ENCODE measurements around the gene MAST3.

Gene MAST3

GRCh38 chr19:18128044-18128443, 30.5 kb downstream of the MAST3 start:
- Histone ChIP-seq H3K9ac (ENCODE audit: low read length) (no peak overlapping the region), H3K4me1 (ENCODE audit: control insufficient read depth, low read depth, low read length) (no peaks in the 10 kb centered on the region), H3K9me3 (ENCODE audit: control insufficient read depth, low read depth, low read length) (no peaks in the 10 kb centered on the region), H3K27ac (ENCODE audit: low read length) (no peak overlapping the region), H3K36me3 (ENCODE audit: control insufficient read depth, low read depth, low read length) (peaks cover 12% of the 10 kb centered on the region), H3K27me3 (ENCODE audit: control insufficient read depth, insufficient read depth, low read length) (no peaks in the 10 kb centered on the region), H3K4me3 (ENCODE audit: low read length) (no peak overlapping the region)

- Histone ChIP-seq H3K36me3 (ENCODE audit: control insufficient read depth, low read depth, low read length) (peaks cover 13% of the 10 kb centered on the region), H3K9ac (ENCODE audit: low read length) (no peak overlapping the region), H3K4me1 (ENCODE audit: control insufficient read depth, low read depth, low read length) (no peaks in the 10 kb centered on the region), H3K4me3 (ENCODE audit: low read length) (no peak overlapping the region), H3K9me3 (ENCODE audit: control insufficient read depth, low read depth, low read length) (no peaks in the 10 kb centered on the region), H3K27ac (ENCODE audit: low read length) (no peak overlapping the region), H3K27me3 (ENCODE audit: control insufficient read depth, insufficient read depth, low read length) (no peaks in the 10 kb centered on the region)
These were observed 31.2 kb downstream of the MAST3 start for GRCh38 chr19:18128805-18129204.

GRCh38 chr19:18130523-18131242, 33.1 kb downstream of the MAST3 start:
- no peaks in the 10 kb centered on the region for H3K9me3 ChIP-seq (ENCODE audit: control insufficient read depth, low read depth, low read length)
- H3K4me1 ChIP-seq (ENCODE audit: control insufficient read depth, low read depth, low read length): no peaks in the 10 kb centered on the region
- peaks cover 11% of the 10 kb centered on the region for H3K36me3 ChIP-seq (ENCODE audit: control insufficient read depth, low read depth, low read length)
- no peak overlapping the region for H3K4me3 ChIP-seq (ENCODE audit: low read length)
- no peak overlapping the region for H3K9ac ChIP-seq (ENCODE audit: low read length)
- H3K27me3 ChIP-seq (ENCODE audit: control insufficient read depth, insufficient read depth, low read length): no peaks in the 10 kb centered on the region
- no peak overlapping the region for H3K27ac ChIP-seq (ENCODE audit: low read length)

GRCh38 chr19:18131841-18132596, 34.4 kb downstream of the MAST3 start:
- H3K27ac ChIP-seq (ENCODE audit: low read length): no peak overlapping the region
- no peaks in the 10 kb centered on the region for H3K4me1 ChIP-seq (ENCODE audit: control insufficient read depth, low read depth, low read length)
- H3K9me3 ChIP-seq (ENCODE audit: control insufficient read depth, low read depth, low read length): no peaks in the 10 kb centered on the region
- H3K36me3 ChIP-seq (ENCODE audit: control insufficient read depth, low read depth, low read length): peaks cover 11% of the 10 kb centered on the region
- H3K27me3 ChIP-seq (ENCODE audit: control insufficient read depth, insufficient read depth, low read length): no peaks in the 10 kb centered on the region
- no peak overlapping the region for H3K9ac ChIP-seq (ENCODE audit: low read length)
- no peak overlapping the region for H3K4me3 ChIP-seq (ENCODE audit: low read length)

- Histone ChIP-seq H3K27me3 (ENCODE audit: control insufficient read depth, insufficient read depth, low read length) (no peaks in the 10 kb centered on the region), H3K27ac (ENCODE audit: low read length) (no peak overlapping the region), H3K4me1 (ENCODE audit: control insufficient read depth, low read depth, low read length) (no peaks in the 10 kb centered on the region), H3K9ac (ENCODE audit: low read length) (no peak overlapping the region), H3K4me3 (ENCODE audit: low read length) (no peak overlapping the region), H3K36me3 (ENCODE audit: control insufficient read depth, low read depth, low read length) (peaks cover 3% of the 10 kb centered on the region), H3K9me3 (ENCODE audit: control insufficient read depth, low read depth, low read length) (no peaks in the 10 kb centered on the region)
These were observed 38.4 kb downstream of the MAST3 start for GRCh38 chr19:18135712-18136584.

- Histone ChIP-seq H3K27ac (ENCODE audit: low read length) (no peak overlapping the region), H3K4me3 (ENCODE audit: low read length) (no peak overlapping the region), H3K9me3 (ENCODE audit: control insufficient read depth, low read depth, low read length) (no peaks in the 10 kb centered on the region), H3K9ac (ENCODE audit: low read length) (no peak overlapping the region), H3K27me3 (ENCODE audit: control insufficient read depth, insufficient read depth, low read length) (no peaks in the 10 kb centered on the region), H3K36me3 (ENCODE audit: control insufficient read depth, low read depth, low read length) (peaks cover 7% of the 10 kb centered on the region), H3K4me1 (ENCODE audit: control insufficient read depth, low read depth, low read length) (no peaks in the 10 kb centered on the region)
These were observed 39.7 kb downstream of the MAST3 start for GRCh38 chr19:18137242-18137641.

- Histone ChIP-seq H3K4me3 (ENCODE audit: low read length) (no peak overlapping the region), H3K27ac (ENCODE audit: low read length) (no peak overlapping the region), H3K36me3 (ENCODE audit: control insufficient read depth, low read depth, low read length) (peaks cover 7% of the 10 kb centered on the region), H3K9ac (ENCODE audit: low read length) (no peak overlapping the region), H3K27me3 (ENCODE audit: control insufficient read depth, insufficient read depth, low read length) (no peaks in the 10 kb centered on the region), H3K9me3 (ENCODE audit: control insufficient read depth, low read depth, low read length) (no peaks in the 10 kb centered on the region), H3K4me1 (ENCODE audit: control insufficient read depth, low read depth, low read length) (no peaks in the 10 kb centered on the region)
These were observed 40.2 kb downstream of the MAST3 start for GRCh38 chr19:18137657-18138339.

GRCh38 chr19:18140473-18140872, 42.9 kb downstream of the MAST3 start:
- H3K4me1 ChIP-seq (ENCODE audit: control insufficient read depth, low read depth, low read length): no peaks in the 10 kb centered on the region
- H3K4me3 ChIP-seq (ENCODE audit: low read length): no peak overlapping the region
- H3K27me3 ChIP-seq (ENCODE audit: control insufficient read depth, insufficient read depth, low read length): no peaks in the 10 kb centered on the region
- H3K9me3 ChIP-seq (ENCODE audit: control insufficient read depth, low read depth, low read length): no peaks in the 10 kb centered on the region
- H3K27ac ChIP-seq (ENCODE audit: low read length): no peak overlapping the region
- peaks cover 18% of the 10 kb centered on the region for H3K36me3 ChIP-seq (ENCODE audit: control insufficient read depth, low read depth, low read length)
- H3K9ac ChIP-seq (ENCODE audit: low read length): no peak overlapping the region

- no peak overlapping the region for H3K4me3 ChIP-seq (ENCODE audit: low read length)
- no peaks in the 10 kb centered on the region for H3K27me3 ChIP-seq (ENCODE audit: control insufficient read depth, insufficient read depth, low read length)
- no peaks in the 10 kb centered on the region for H3K9me3 ChIP-seq (ENCODE audit: control insufficient read depth, low read depth, low read length)
- H3K36me3 ChIP-seq (ENCODE audit: control insufficient read depth, low read depth, low read length): peaks cover 19% of the 10 kb centered on the region
- no peak overlapping the region for H3K9ac ChIP-seq (ENCODE audit: low read length)
- H3K27ac ChIP-seq (ENCODE audit: low read length): no peak overlapping the region
- H3K4me1 ChIP-seq (ENCODE audit: control insufficient read depth, low read depth, low read length): no peaks in the 10 kb centered on the region
These were observed 43.5 kb downstream of the MAST3 start for GRCh38 chr19:18141031-18141430.

- Histone ChIP-seq H3K9me3 (ENCODE audit: control insufficient read depth, low read depth, low read length) (no peaks in the 10 kb centered on the region), H3K4me1 (ENCODE audit: control insufficient read depth, low read depth, low read length) (no peaks in the 10 kb centered on the region), H3K9ac (ENCODE audit: low read length) (no peak overlapping the region), H3K36me3 (ENCODE audit: control insufficient read depth, low read depth, low read length) (peaks cover 23% of the 10 kb centered on the region), H3K4me3 (ENCODE audit: low read length) (no peak overlapping the region), H3K27me3 (ENCODE audit: control insufficient read depth, insufficient read depth, low read length) (no peaks in the 10 kb centered on the region), H3K27ac (ENCODE audit: low read length) (no peak overlapping the region)
These were observed 46.3 kb downstream of the MAST3 start for GRCh38 chr19:18143902-18144301.

GRCh38 chr19:18144361-18144760, 46.8 kb downstream of the MAST3 start:
- H3K36me3 ChIP-seq (ENCODE audit: control insufficient read depth, low read depth, low read length): peaks cover 23% of the 10 kb centered on the region
- H3K9ac ChIP-seq (ENCODE audit: low read length): no peak overlapping the region
- no peaks in the 10 kb centered on the region for H3K9me3 ChIP-seq (ENCODE audit: control insufficient read depth, low read depth, low read length)
- no peak overlapping the region for H3K4me3 ChIP-seq (ENCODE audit: low read length)
- H3K27me3 ChIP-seq (ENCODE audit: control insufficient read depth, insufficient read depth, low read length): no peaks in the 10 kb centered on the region
- no peaks in the 10 kb centered on the region for H3K4me1 ChIP-seq (ENCODE audit: control insufficient read depth, low read depth, low read length)
- no peak overlapping the region for H3K27ac ChIP-seq (ENCODE audit: low read length)

Data from iPS-18a (cell line).